Stomach smooth muscle (tissue), 2 donors: ENCODE measurements around the gene RAPGEF5.

ENCODE experiments used
- H3K27ac ChIP-seq: one replicate; pipeline ENCODE4 v1.7.0; 2013; ENCODE audit warnings: mild to moderate bottlenecking, low read length, inconsistent platforms
- H3K27me3 ChIP-seq, 2 donors: one replicate each; pipeline ENCODE4 v1.7.0; 2013; ENCODE audit warnings: low read length in 2 of 2; ENCODE audit not compliant: insufficient read depth in 2 of 2, control insufficient read depth in 1 of 2
- H3K36me3 ChIP-seq, 2 donors: one replicate each; pipeline ENCODE4 v1.7.0; 2013; ENCODE audit warnings: low read length in 2 of 2; ENCODE audit not compliant: control insufficient read depth in 2 of 2, insufficient read depth in 2 of 2
- H3K4me1 ChIP-seq: one replicate; pipeline ENCODE4 v1.7.0; 2013; ENCODE audit warnings: low read length; ENCODE audit not compliant: control insufficient read depth, insufficient read depth
- H3K4me3 ChIP-seq, 2 donors: one replicate each; pipeline ENCODE4 v1.7.0; 2013; ENCODE audit warnings: low read length in 2 of 2
- H3K9ac ChIP-seq, 2 donors: one replicate each; pipeline ENCODE4 v1.7.0; 2013; ENCODE audit warnings: low read length in 2 of 2, mild to moderate bottlenecking in 1 of 2
- H3K9me3 ChIP-seq, 2 donors: one replicate each; pipeline ENCODE4 v1.7.0; 2013; ENCODE audit warnings: low read length in 2 of 2; ENCODE audit not compliant: control insufficient read depth in 2 of 2
- donor health status: healthy.
- donor health status: Pancreatic carcinoma.

Gene RAPGEF5

GRCh38 chr7:22192801-22193200, 164.2 kb downstream of the RAPGEF5 start:
- Histone ChIP-seq H3K4me1 (peaks cover 10% of the 10 kb centered on the region), H3K36me3 (no peaks in the 10 kb centered on the region), H3K9me3 (no peaks in the 10 kb centered on the region), H3K4me3 (peak overlapping the region; percentile 50 to 70), H3K9ac (no peak overlapping the region), H3K27me3 (no peaks in the 10 kb centered on the region), H3K27ac (no peak overlapping the region)

GRCh38 chr7:22190736-22191135, 166.2 kb downstream of the RAPGEF5 start:
- Histone ChIP-seq H3K27me3 (no peaks in the 10 kb centered on the region), H3K9me3 (no peaks in the 10 kb centered on the region), H3K4me1 (peaks cover 10% of the 10 kb centered on the region), H3K9ac (no peak overlapping the region), H3K27ac (no peak overlapping the region), H3K36me3 (no peaks in the 10 kb centered on the region), H3K4me3 (no peak overlapping the region)

DNA sequence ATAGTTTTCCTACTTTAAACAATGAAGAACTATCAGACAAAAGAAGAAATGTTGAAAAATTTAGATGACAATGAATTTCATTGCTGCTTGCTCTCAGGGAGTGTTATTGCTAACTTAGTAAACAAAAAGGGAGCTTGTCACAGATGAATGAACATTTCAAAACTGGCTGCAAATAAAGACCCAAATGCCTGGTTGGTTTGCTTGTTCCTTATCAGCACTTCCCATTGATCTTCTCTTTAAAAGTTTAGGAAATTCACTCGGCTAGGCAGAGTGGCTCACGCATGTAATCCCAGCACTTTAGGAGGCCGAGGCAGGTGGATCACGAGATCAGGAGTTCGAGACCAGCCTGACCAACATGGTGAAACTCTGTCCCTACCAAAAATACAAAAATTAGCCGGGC, 167.2 kb downstream of the RAPGEF5 start:
- Histone ChIP-seq H3K4me3 (no peak overlapping the region), H3K9ac (no peak overlapping the region), H3K27me3 (no peaks in the 10 kb centered on the region), H3K9me3 (no peaks in the 10 kb centered on the region), H3K36me3 (no peaks in the 10 kb centered on the region), H3K4me1 (peaks cover 10% of the 10 kb centered on the region), H3K27ac (no peak overlapping the region)

GRCh38 chr7:22189230-22189629, 167.7 kb downstream of the RAPGEF5 start:
- Histone ChIP-seq H3K27ac (no peak overlapping the region), H3K9me3 (no peaks in the 10 kb centered on the region), H3K27me3 (no peaks in the 10 kb centered on the region), H3K36me3 (no peaks in the 10 kb centered on the region), H3K4me3 (no peak overlapping the region), H3K4me1 (peaks cover 10% of the 10 kb centered on the region), H3K9ac (no peak overlapping the region)

DNA sequence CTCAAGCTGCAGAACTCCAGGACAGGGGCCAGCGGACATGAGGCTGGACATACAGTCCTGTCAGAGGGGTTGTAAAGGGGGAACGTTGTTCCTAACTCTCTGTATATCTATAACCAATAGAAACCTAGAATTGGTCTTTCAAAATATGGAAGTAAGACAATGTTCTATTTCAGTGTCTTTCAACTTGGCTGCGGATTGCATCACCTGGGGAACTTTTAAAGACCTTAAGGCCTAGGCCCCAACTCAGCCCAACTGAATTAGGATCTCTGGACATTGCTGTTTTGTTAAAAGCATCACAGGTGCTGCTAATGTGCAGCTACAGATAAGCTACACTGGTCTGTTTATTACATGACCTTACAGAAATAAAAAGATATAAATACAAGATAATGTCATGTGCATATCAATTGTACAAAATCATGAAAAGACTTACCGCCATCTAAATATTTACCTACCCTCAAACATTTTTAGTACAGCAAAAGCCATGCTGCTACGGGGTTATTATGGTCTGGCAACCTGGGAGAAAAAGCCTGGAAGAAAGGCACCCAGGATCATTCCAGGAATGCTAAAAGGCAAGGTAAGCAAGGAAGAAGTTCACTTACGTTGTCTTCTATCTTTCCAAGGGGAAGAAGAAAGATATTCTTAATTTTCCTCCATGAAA, 169.1 kb downstream of the RAPGEF5 start:
- peaks cover 1% of the 10 kb centered on the region for H3K4me1 ChIP-seq
- no peak overlapping the region for H3K27ac ChIP-seq
- H3K4me3 ChIP-seq: no peak overlapping the region
- H3K9ac ChIP-seq: no peak overlapping the region
- no peaks in the 10 kb centered on the region for H3K9me3 ChIP-seq
- no peaks in the 10 kb centered on the region for H3K36me3 ChIP-seq
- no peaks in the 10 kb centered on the region for H3K27me3 ChIP-seq

- no peaks in the 10 kb centered on the region for H3K36me3 ChIP-seq
- no peak overlapping the region for H3K9ac ChIP-seq
- no peak overlapping the region for H3K4me3 ChIP-seq
- no peak overlapping the region for H3K27ac ChIP-seq
- no peaks in the 10 kb centered on the region for H3K4me1 ChIP-seq
- no peaks in the 10 kb centered on the region for H3K27me3 ChIP-seq
- H3K9me3 ChIP-seq: no peaks in the 10 kb centered on the region
Observed at GRCh38 chr7:22185559-22185958, 171.4 kb downstream of the RAPGEF5 start.

GRCh38 chr7:22184549-22185199, 172.3 kb downstream of the RAPGEF5 start:
- H3K9me3 ChIP-seq: no peaks in the 10 kb centered on the region
- H3K4me3 ChIP-seq: no peak overlapping the region
- H3K27me3 ChIP-seq: no peaks in the 10 kb centered on the region
- no peaks in the 10 kb centered on the region for H3K4me1 ChIP-seq
- H3K36me3 ChIP-seq: no peaks in the 10 kb centered on the region
- H3K27ac ChIP-seq: no peak overlapping the region
- H3K9ac ChIP-seq: no peak overlapping the region

DNA sequence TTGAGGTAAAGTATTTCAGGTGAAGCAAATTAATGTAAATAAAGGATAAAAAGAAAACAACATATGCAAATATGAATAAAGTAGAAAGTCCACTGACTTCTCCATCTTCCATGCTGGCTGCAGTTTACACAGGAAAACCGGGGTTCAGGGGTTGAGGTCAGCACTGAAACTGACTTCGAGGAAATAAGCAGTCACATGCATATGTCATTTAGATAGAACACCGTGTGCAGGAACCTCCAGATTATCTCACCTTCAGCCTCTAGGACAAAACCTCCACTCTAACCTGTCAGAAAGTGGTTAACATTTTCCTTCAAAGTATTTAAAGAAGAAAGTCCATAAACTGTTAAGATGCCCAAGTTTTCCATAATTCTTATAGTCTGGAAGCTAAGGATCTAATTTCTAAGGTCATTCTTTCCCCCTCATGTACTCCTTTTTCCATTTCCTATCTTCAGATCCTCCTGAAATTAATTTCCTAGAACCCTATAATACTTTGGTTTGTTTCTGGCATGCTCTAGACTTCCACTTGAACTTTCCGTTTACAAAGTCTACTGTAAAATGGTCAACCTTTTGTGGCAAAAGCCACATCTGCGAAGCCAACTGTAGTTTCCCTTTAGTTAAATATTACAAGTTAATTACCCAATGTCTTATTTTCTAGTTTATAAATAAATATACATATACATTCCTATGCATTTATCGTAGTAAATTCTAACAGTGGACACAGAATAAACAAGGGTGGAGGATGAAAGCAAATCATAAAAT, 173.3 kb downstream of the RAPGEF5 start:
- H3K36me3 ChIP-seq: no peaks in the 10 kb centered on the region
- no peak overlapping the region for H3K9ac ChIP-seq
- no peak overlapping the region for H3K27ac ChIP-seq
- no peaks in the 10 kb centered on the region for H3K4me1 ChIP-seq
- no peak overlapping the region for H3K4me3 ChIP-seq
- H3K9me3 ChIP-seq: no peaks in the 10 kb centered on the region
- no peaks in the 10 kb centered on the region for H3K27me3 ChIP-seq

GRCh38 chr7:22182149-22182548, 174.8 kb downstream of the RAPGEF5 start:
- no peak overlapping the region for H3K27ac ChIP-seq
- no peaks in the 10 kb centered on the region for H3K4me1 ChIP-seq
- H3K27me3 ChIP-seq: no peaks in the 10 kb centered on the region
- no peaks in the 10 kb centered on the region for H3K9me3 ChIP-seq
- no peak overlapping the region for H3K4me3 ChIP-seq
- H3K9ac ChIP-seq: no peak overlapping the region
- no peaks in the 10 kb centered on the region for H3K36me3 ChIP-seq

DNA sequence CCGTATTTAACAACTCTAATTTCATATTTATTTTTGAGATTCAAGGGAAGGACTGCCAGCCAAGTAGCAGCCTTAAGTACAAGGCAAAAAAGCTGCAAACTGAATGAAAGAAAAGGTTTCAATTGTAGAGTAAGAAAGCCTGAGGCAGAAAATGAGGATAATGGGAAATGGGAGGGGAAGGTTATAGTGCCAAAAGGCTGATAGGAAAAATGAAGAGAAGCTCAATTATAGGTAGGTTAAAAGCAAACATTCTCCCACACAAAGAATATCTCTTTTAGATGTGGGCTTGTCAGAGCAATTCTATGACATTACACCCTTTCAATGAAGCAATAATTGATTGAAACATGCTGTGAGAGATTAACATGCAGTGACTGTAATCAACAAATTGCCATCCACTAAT, 175.3 kb downstream of the RAPGEF5 start:
- Histone ChIP-seq H3K27ac (no peak overlapping the region), H3K4me1 (no peaks in the 10 kb centered on the region), H3K27me3 (no peaks in the 10 kb centered on the region), H3K4me3 (no peak overlapping the region), H3K9ac (no peak overlapping the region), H3K9me3 (no peaks in the 10 kb centered on the region), H3K36me3 (no peaks in the 10 kb centered on the region)

GRCh38 chr7:22179442-22179879, 177.5 kb downstream of the RAPGEF5 start:
- H3K36me3 ChIP-seq: no peaks in the 10 kb centered on the region
- no peak overlapping the region for H3K27ac ChIP-seq
- H3K9me3 ChIP-seq: no peaks in the 10 kb centered on the region
- no peak overlapping the region for H3K9ac ChIP-seq
- no peaks in the 10 kb centered on the region for H3K4me1 ChIP-seq
- no peak overlapping the region for H3K4me3 ChIP-seq
- H3K27me3 ChIP-seq: no peaks in the 10 kb centered on the region
